HG03460 (cell line): ENCODE results near the gene GPX7.

ENCODE experiments used
- ATAC-seq: cut with Tn5 transposase; IDR thresholded peaks from one replicate; pipeline ENCODE4 v1.9.1; 2021; ENCODE audit not compliant: unreplicated experiment

Gene GPX7

GRCh38 chr1:52585474-52585873 lies 16.7 kb upstream of the GPX7 start:
- ATAC-seq: no peak

- no peak for ATAC-seq
Measured at GRCh38 chr1:52588027-52588426, 14.1 kb upstream of the GPX7 start.

GRCh38 chr1:52588535-52588934 lies 13.6 kb upstream of the GPX7 start:
- ATAC-seq: no peak

GRCh38 chr1:52590266-52590665 lies 11.9 kb upstream of the GPX7 start:
- no peak for ATAC-seq

GRCh38 chr1:52592637-52593323 lies 9.4 kb upstream of the GPX7 start:
- ATAC-seq: no peak

- no peak for ATAC-seq
Measured at GRCh38 chr1:52593495-52593894, 8.7 kb upstream of the GPX7 start.

- no peak for ATAC-seq
Measured at GRCh38 chr1:52595061-52595460, 7.1 kb upstream of the GPX7 start.

GRCh38 chr1:52597912-52598311 lies 4.3 kb upstream of the GPX7 start:
- no peak for ATAC-seq

GRCh38 chr1:52598729-52599128 lies 3.4 kb upstream of the GPX7 start:
- no peak for ATAC-seq

GRCh38 chr1:52599236-52599635 lies 2.9 kb upstream of the GPX7 start:
- ATAC-seq: no peak

- no peak for ATAC-seq
Measured at GRCh38 chr1:52600533-52601179, 1.5 kb upstream of the GPX7 start.

- ATAC-seq: no peak
Measured at GRCh38 chr1:52601519-52601918, 652 bp upstream of the GPX7 start.

- no peak for ATAC-seq
Measured at GRCh38 chr1:52602856-52603600, 857 bp downstream of the GPX7 start.

GRCh38 chr1:52603630-52604029 lies 1.5 kb downstream of the GPX7 start:
- no peak for ATAC-seq

GRCh38 chr1:52604063-52604770 lies 2.0 kb downstream of the GPX7 start:
- no peak for ATAC-seq

GRCh38 chr1:52613636-52614373 lies 11.6 kb downstream of the GPX7 start:
- no peak for ATAC-seq

- no peak for ATAC-seq
Measured at GRCh38 chr1:52614671-52615070, 12.5 kb downstream of the GPX7 start.

GRCh38 chr1:52615489-52616042 lies 13.4 kb downstream of the GPX7 start:
- ATAC-seq: no peak

- no peak for ATAC-seq
Measured at GRCh38 chr1:52621950-52622349, 19.8 kb downstream of the GPX7 start.

- no peak for ATAC-seq
Measured at GRCh38 chr1:52623812-52624211, 21.6 kb downstream of the GPX7 start.

- no peak for ATAC-seq
Measured at GRCh38 chr1:52627028-52627427, 24.9 kb downstream of the GPX7 start.
